ENCODE measurements around the gene KIAA1217.

- TF ChIP-seq, protein P1, sequence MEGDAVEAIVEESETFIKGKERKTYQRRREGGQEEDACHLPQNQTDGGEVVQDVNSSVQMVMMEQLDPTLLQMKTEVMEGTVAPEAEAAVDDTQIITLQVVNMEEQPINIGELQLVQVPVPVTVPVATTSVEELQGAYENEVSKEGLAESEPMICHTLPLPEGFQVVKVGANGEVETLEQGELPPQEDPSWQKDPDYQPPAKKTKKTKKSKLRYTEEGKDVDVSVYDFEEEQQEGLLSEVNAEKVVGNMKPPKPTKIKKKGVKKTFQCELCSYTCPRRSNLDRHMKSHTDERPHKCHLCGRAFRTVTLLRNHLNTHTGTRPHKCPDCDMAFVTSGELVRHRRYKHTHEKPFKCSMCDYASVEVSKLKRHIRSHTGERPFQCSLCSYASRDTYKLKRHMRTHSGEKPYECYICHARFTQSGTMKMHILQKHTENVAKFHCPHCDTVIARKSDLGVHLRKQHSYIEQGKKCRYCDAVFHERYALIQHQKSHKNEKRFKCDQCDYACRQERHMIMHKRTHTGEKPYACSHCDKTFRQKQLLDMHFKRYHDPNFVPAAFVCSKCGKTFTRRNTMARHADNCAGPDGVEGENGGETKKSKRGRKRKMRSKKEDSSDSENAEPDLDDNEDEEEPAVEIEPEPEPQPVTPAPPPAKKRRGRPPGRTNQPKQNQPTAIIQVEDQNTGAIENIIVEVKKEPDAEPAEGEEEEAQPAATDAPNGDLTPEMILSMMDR (conservative IDR thresholded peaks at IDR 0.05; ENCODE audit: low read depth, low read length): no peak
- TF ChIP-seq EZH2 (IDR thresholded peaks at IDR 0.05; ENCODE audit: borderline replicate concordance, low read depth, low read length, poor library complexity, severe bottlenecking): no peak
Observed at GRCh38 chr10:24349379-24350001, 140.6 kb downstream of the KIAA1217 start.
